IMR-90 (cell line): Measurements from ENCODE around the gene RSF1. TPM values are rescaled to one million over a fixed set of nuclear protein-coding genes. Genes with fewer than 3 reads are reported as not detected.

Source experiments
- ATAC-seq: fragments of 200-7000 bp; cut with Tn5 transposase; 2 replicates; pipeline ENCODE4 v1.9.1; 2020; ENCODE audit warnings: low read depth, mild to moderate bottlenecking, moderate library complexity
- BruUV-seq: library from RNA; stranded (reverse); fragments of 400-500 nt; replicated peaks from 2 replicates; lab custom pipeline; 2021; lab: Mats Ljungman, UMichigan
- CTCF ChIA-PET: fragments of 300-600 bp; formaldehyde crosslinking; extraction: SDS; loops from one replicate; lab custom pipeline; 2021; ENCODE audit warnings: antibody characterized with exemption; lab: Yijun Ruan, JAX
- POLR2A ChIA-PET: fragments of 300-600 bp; sonication (Branson Sonifier 250); formaldehyde crosslinking; loops from one replicate; lab custom pipeline; 2022; ENCODE audit warnings: antibody characterized with exemption; ENCODE audit not compliant: unreplicated experiment; lab: Charles Lee
- DNase-seq: peaks from one replicate; pipeline ENCODE4 v3.0.0; 2013
- H2AFZ ChIP-seq: replicated peaks from 2 replicates; pipeline ENCODE3; 2013; ENCODE audit warnings: low read length, mild to moderate bottlenecking; ENCODE audit not compliant: poor library complexity
- H2AK5ac ChIP-seq: 2 replicates; pipeline ENCODE4 v1.6.1; 2013; ENCODE audit warnings: low read depth, low read length, inconsistent platforms
- H2AK9ac ChIP-seq: replicated peaks from 2 replicates; pipeline ENCODE3; 2013; ENCODE audit warnings: mild to moderate bottlenecking, low read depth, low read length, moderate library complexity; ENCODE audit not compliant: poor library complexity
- H2BK120ac ChIP-seq: 2 replicates; pipeline ENCODE4 v1.6.1; 2013; ENCODE audit warnings: low read depth, low read length, inconsistent platforms
- H2BK15ac ChIP-seq: 3 replicates; pipeline ENCODE4 v1.6.1; 2013; ENCODE audit warnings: low read depth, low read length, inconsistent platforms
- H2BK20ac ChIP-seq: 2 replicates; pipeline ENCODE4 v1.6.1; 2013; ENCODE audit warnings: low read depth, mild to moderate bottlenecking, inconsistent platforms, low read length, moderate library complexity
- H2BK5ac ChIP-seq: 2 replicates; pipeline ENCODE4 v1.6.1; 2013; ENCODE audit warnings: mild to moderate bottlenecking, low read depth, low read length, inconsistent platforms; ENCODE audit not compliant: poor library complexity, severe bottlenecking
- H3K14ac ChIP-seq: replicated peaks from 2 replicates; pipeline ENCODE4 v1.6.1; 2013; ENCODE audit warnings: low read depth, low read length, inconsistent platforms
- H3K18ac ChIP-seq: 2 replicates; pipeline ENCODE4 v1.6.1; 2013; ENCODE audit warnings: low read depth, low read length, control low read depth
- H3K23ac ChIP-seq: 2 replicates; pipeline ENCODE4 v1.6.1; 2013; ENCODE audit warnings: low read depth, low read length, inconsistent platforms
- H3K27ac ChIP-seq: 2 replicates; pipeline ENCODE4 v1.5.1; 2013; ENCODE audit warnings: mild to moderate bottlenecking, control low read depth, low read length; ENCODE audit not compliant: insufficient read depth
- H3K27me3 ChIP-seq: 2 replicates; pipeline ENCODE4 v1.6.1; 2013; ENCODE audit warnings: low read length; ENCODE audit not compliant: control insufficient read depth, insufficient read depth
- H3K36me3 ChIP-seq: 2 replicates; pipeline ENCODE4 v1.6.1; 2013; ENCODE audit warnings: low read length, mixed read lengths; ENCODE audit not compliant: control insufficient read depth, insufficient read depth
- H3K4ac ChIP-seq: 2 replicates; pipeline ENCODE4 v1.6.1; 2013; ENCODE audit warnings: low read depth, low read length, inconsistent platforms
- H3K4me1 ChIP-seq: 2 replicates; pipeline ENCODE4 v1.6.1; 2013; ENCODE audit warnings: low read length, mixed read lengths; ENCODE audit not compliant: control insufficient read depth, insufficient read depth
- H3K4me2 ChIP-seq: 2 replicates; pipeline ENCODE4 v1.6.1; 2013; ENCODE audit warnings: low read depth, mild to moderate bottlenecking, control low read depth, low read length, moderate library complexity
- H3K4me3 ChIP-seq: 2 replicates; pipeline ENCODE4 v1.5.1; 2013; ENCODE audit warnings: low read depth, mild to moderate bottlenecking, control low read depth, low read length, moderate library complexity; ENCODE audit not compliant: insufficient read depth
- H3K56ac ChIP-seq: 2 replicates; pipeline ENCODE4 v1.6.1; 2013; ENCODE audit warnings: low read length, inconsistent platforms; ENCODE audit not compliant: insufficient read depth; ENCODE audit errors: extremely low read depth
- H3K79me1 ChIP-seq, 2 experiments: 2 replicates each; pipeline ENCODE4 v1.6.1; 2013; ENCODE audit warnings: low read length in 2 of 2, inconsistent platforms in 1 of 2, low read depth in 1 of 2
- H3K9ac ChIP-seq: 2 replicates; pipeline ENCODE4 v1.6.1; 2013; ENCODE audit warnings: low read depth, low read length, control low read depth
- H3K9me1 ChIP-seq: 2 replicates; pipeline ENCODE4 v1.6.1; 2013; ENCODE audit warnings: low read length, inconsistent platforms; ENCODE audit not compliant: insufficient read depth
- H3K9me3 ChIP-seq: 2 replicates; pipeline ENCODE4 v1.6.1; 2013; ENCODE audit warnings: low read length; ENCODE audit not compliant: control insufficient read depth, insufficient read depth
- H4K20me1 ChIP-seq: 2 replicates; pipeline ENCODE4 v1.6.1; 2013; ENCODE audit warnings: low read length, inconsistent platforms; ENCODE audit not compliant: insufficient read depth
- H4K5ac ChIP-seq: 2 replicates; pipeline ENCODE4 v1.6.1; 2013; ENCODE audit warnings: mild to moderate bottlenecking, low read depth, low read length, control low read depth
- H4K8ac ChIP-seq, 2 experiments: 2 replicates each; pipeline ENCODE4 v1.6.1; 2013; ENCODE audit warnings: low read depth in 2 of 2, low read length in 2 of 2, control low read depth in 1 of 2, inconsistent platforms in 1 of 2
- H4K91ac ChIP-seq: 2 replicates; pipeline ENCODE4 v1.6.1; 2013; ENCODE audit warnings: low read depth, low read length, inconsistent platforms; ENCODE audit not compliant: insufficient read depth
- BHLHE40 ChIP-seq: fragments of 150-350 bp; IDR thresholded peaks from 2 replicates; pipeline ENCODE4 v1.6.1; 2016; ENCODE audit warnings: mild to moderate bottlenecking, low read depth, low read length
- CTCF ChIP-seq: conservative IDR thresholded peaks from 2 replicates; pipeline ENCODE4 v1.5.1; 2012; ENCODE audit warnings: mild to moderate bottlenecking, low read depth, low read length, improper control_type of control experiment
- ELK1 ChIP-seq: fragments of 150-350 bp; IDR thresholded peaks from 2 replicates; pipeline ENCODE4 v1.6.1; 2016; ENCODE audit warnings: low read depth, mild to moderate bottlenecking, low read length, moderate library complexity, borderline replicate concordance
- FOS ChIP-seq: fragments of 150-350 bp; IDR thresholded peaks from 2 replicates; pipeline ENCODE4 v1.6.1; 2016; ENCODE audit warnings: low read depth, low read length
- MAZ ChIP-seq: IDR thresholded peaks from 2 replicates; pipeline ENCODE4 v1.6.1; 2012; ENCODE audit warnings: low read depth, mild to moderate bottlenecking, low read length, improper control_type of control experiment, moderate library complexity, borderline replicate concordance
- MXI1 ChIP-seq: IDR thresholded peaks from 2 replicates; pipeline ENCODE4 v1.6.1; 2012; ENCODE audit warnings: low read depth, mild to moderate bottlenecking, low read length, moderate library complexity, borderline replicate concordance
- RAD21 ChIP-seq: IDR thresholded peaks from 2 replicates; pipeline ENCODE4 v1.6.1; 2012; ENCODE audit warnings: low read length, improper control_type of control experiment
- RFX5 ChIP-seq: IDR thresholded peaks from 2 replicates; pipeline ENCODE4 v1.8.0; 2012; ENCODE audit warnings: low read depth, mild to moderate bottlenecking, low read length, moderate library complexity
- whole genome bisulfite sequencing, 2 experiments: methylation state at CpG; one replicate each; pipeline versions ENCODE4 v1.1.5 to v1.1.7; 2013; ENCODE audit warnings: missing lambda C conversion rate in 2 of 2; ENCODE audit not compliant: insufficient read length in 1 of 2; ENCODE audit errors: extremely low coverage in 2 of 2; 5-methylcytosine and 5-hydroxymethylcytosine counted together
- dilution Hi-C: fragments of 300-500 bp; cut with HindIII; formaldehyde crosslinking; loops from one replicate; pipeline ENCODE4 v1.14.3; 2018; ENCODE audit warnings: low sequenced_read_pairs; ENCODE audit not compliant: unreplicated experiment
- in situ Hi-C: fragments of 300-500 bp; cut with MboI; formaldehyde crosslinking; loops from 3 replicates; pipeline ENCODE4 v1.14.3; 2019; ENCODE audit warnings: low sequenced_read_pairs, inconsistent platforms, mixed read lengths
- intact Hi-C: fragments of 100-400 bp; cut with micrococcal nuclease; formaldehyde crosslinking; loops from 2 replicates; pipeline ENCODE4 v1.10.0; 2022
- polyA plus RNA-seq, 3 experiments: library from polyadenylated mRNA; depleted of rRNA; stranded (reverse); fragments of >200 nt; gene quantifications; 2 replicates each; pipeline ENCODE4 v1.2.3, GENCODE V29; 2012; ENCODE audit warnings: low replicate concordance in 1 of 3
- total RNA-seq: library from RNA; depleted of rRNA; stranded (reverse); fragments of >200 nt; gene quantifications from 2 replicates; pipeline ENCODE4 v1.2.3, GENCODE V29; 2012

Gene RSF1
- total and polyA plus RNA-seq, 2 of the 4 experiments (the other 2 are of a cell fraction), result 13.9 to 18.5 TPM

- intact Hi-C loops, result loop anchor here (5.0 to 10.0 kb wide), 2 partner anchors 56 to 573 kb away; no protein-coding TSS in a partner anchor
- Histone ChIP-seq H3K18ac (no peak overlapping the region), H3K4me2 (peak overlapping the region; percentile 41; the same call in 1 of the 2 replicates), H3K27me3 (no peaks in the 10 kb centered on the region), H2BK20ac (no peak overlapping the region), H3K9me1 (peaks cover 3% of the 10 kb centered on the region; the same call in 1 of the 2 replicates), H4K8ac (no peak overlapping the region; a peak in 1 of 4 replicates), H3K14ac (no peak overlapping the region), H2BK15ac (no peak overlapping the region), H4K20me1 (no peaks in the 10 kb centered on the region), H3K4me3 (no peak overlapping the region), H3K9me3 (no peaks in the 10 kb centered on the region), H4K91ac (no peak overlapping the region), H4K5ac (peak overlapping the region; percentile 41; the same call in 1 of the 2 replicates), H2BK5ac (peak overlapping the region; percentile 79), H3K4me1 (peaks cover 5% of the 10 kb centered on the region), H2AK9ac (no peak overlapping the region), H3K56ac (no peak overlapping the region), H2BK120ac (0 out of 2 replicates have a peak overlapping the region, but pooled peaks have one; percentile 21), H3K27ac (peak overlapping the region; percentile 24), H2AK5ac (no peak overlapping the region), H3K9ac (no peak overlapping the region), H2AFZ (no peak overlapping the region), H3K79me1 (peaks cover 5 to 10% of the 10 kb centered on the region in 2 experiments; a peak in 2 of 4 replicates), H3K4ac (no peak overlapping the region), H3K36me3 (peaks cover 17% of the 10 kb centered on the region), H3K23ac (no peak overlapping the region)
- BruUV-seq, result no TSS peak
- ChIA-PET CTCF (no interaction called here), POLR2A (interaction anchor here (0.6 kb wide), 1 partner anchor 342 kb away, joined by 7 read pairs; no protein-coding TSS in a partner anchor)
- in situ Hi-C loops, result no loop called here
- dilution Hi-C loops, result no loop called here
- DNase-seq (peak; percentile 31), ATAC-seq (peak; percentile 85)
- no peak for TF ChIP-seq MXI1
- TF ChIP-seq FOS, result no peak
- no peak for TF ChIP-seq CTCF
- TF ChIP-seq RFX5, result no peak
- no peak for TF ChIP-seq BHLHE40
- no peak for TF ChIP-seq RAD21
- no peak for TF ChIP-seq ELK1
- TF ChIP-seq MAZ, result no peak
- no CpG with 5 or more reads among the region's 3 CpGs for WGBS, 2 experiments
Observed at GRCh38 chr11:77617892-77618291, 202.6 kb downstream of the RSF1 start.
